ENCODE measurements around the gene PCNT. TPM values are rescaled to one million over a fixed set of nuclear protein-coding genes. Genes with fewer than 3 reads are reported as not detected.
A peak's percentile ranks its signal among the peaks of the same experiment; 100 is the strongest.
"Not testable (repeated sequence)": the region's sequence is repeated elsewhere in the genome, so short reads cannot be mapped to it uniquely, and the experiment has no call there.

PCNT gene
- total RNA-seq, 1 donor from 2014 or later, result 13.2 TPM

DNA sequence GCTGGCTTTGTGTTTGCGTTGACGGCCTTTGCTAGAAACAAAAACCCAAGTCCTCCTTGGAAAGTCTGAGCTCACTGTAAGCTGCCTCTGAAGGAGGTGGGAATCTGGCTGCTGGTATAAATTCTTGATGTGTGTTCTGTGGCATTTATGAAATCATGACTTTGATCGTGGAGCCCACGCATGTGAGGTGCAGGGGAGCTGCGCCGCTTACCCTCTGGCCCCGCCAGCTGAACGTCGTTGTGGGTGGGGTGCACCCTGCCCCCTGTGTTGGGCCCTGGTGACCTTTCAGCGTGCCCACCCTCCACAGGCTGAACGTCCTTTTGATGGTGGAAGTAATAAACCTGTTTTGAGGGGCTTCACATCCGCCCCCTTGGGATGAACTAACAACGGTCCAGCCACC is 113.6 kb downstream of the PCNT start:
- DNase-seq (ENCODE audit: low spot score) (no peak), ATAC-seq (no peak)

DNA sequence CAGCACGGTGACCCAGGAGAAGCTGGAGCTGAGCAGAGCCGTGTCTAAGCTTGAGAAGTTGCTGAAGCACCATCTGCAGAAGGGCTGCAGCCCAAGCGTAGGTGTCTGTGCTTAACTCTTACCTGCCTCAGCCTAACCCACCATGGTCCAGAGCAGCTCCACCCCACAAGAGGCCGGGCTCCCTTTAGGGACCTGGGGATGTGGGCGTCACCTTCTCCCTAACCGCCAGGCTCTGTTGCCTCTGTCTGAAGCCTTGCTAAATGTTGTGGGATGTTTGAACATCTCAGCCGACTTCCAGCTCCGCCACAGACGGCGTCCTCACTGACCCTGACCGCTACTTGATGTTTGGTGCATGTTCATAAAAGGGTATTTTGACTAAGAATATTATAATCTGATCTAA is 114.3 kb downstream of the PCNT start:
- ATAC-seq (no peak), DNase-seq (ENCODE audit: low spot score) (no peak)

- DNase-seq (ENCODE audit: low spot score) (no peak), ATAC-seq (no peak)
Observed at GRCh38 chr21:46439906-46440305, 116.0 kb downstream of the PCNT start.

- ATAC-seq (no peak), DNase-seq (ENCODE audit: low spot score) (no peak)
Observed at GRCh38 chr21:46441331-46441730, 117.4 kb downstream of the PCNT start.

- no peak for ATAC-seq
Observed at GRCh38 chr21:46441961-46442498, 118.1 kb downstream of the PCNT start.

GRCh38 chr21:46442938-46443337 is 119.0 kb downstream of the PCNT start:
- DNase-seq (ENCODE audit: low spot score) (no peak), ATAC-seq (no peak)

More at GRCh38 chr21:46441961-46442498, 118.1 kb downstream of the PCNT start:
- no peak for DNase-seq (ENCODE audit: low spot score)

- ATAC-seq, result no peak
- no peak for DNase-seq (ENCODE audit: low spot score)
Observed at GRCh38 chr21:46443910-46444309, 120.0 kb downstream of the PCNT start.

GRCh38 chr21:46448108-46448507 is 124.2 kb downstream of the PCNT start:
- ATAC-seq, result peak; percentile 90
- DNase-seq (ENCODE audit: low spot score), result no peak

GRCh38 chr21:46448855-46449254 is 124.9 kb downstream of the PCNT start:
- DNase-seq (ENCODE audit: low spot score); ATAC-seq: not testable (repeated sequence)

DNA sequence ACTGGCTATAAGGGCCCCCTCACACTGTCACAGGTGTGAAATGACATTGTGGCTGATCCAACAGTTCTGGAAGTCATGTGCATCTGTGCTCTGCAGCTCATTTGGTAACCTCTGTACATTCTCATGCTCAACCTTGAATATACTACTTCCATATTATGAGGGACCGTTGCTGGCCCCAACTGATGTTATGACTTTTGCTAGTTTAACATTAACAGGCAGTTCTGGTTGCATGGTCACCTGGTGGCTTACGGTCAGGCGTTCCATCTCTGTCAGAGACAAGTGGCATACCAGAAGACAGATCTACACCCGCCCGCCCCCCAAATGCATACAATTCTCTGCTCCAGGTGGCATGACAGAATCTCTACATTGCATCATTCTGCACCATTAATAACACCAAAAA is 128.8 kb downstream of the PCNT start:
- ATAC-seq, result no peak
- no peak for DNase-seq (ENCODE audit: low spot score)

- no peak for DNase-seq (ENCODE audit: low spot score)
Observed at GRCh38 chr21:46454142-46454541, 130.2 kb downstream of the PCNT start.

GRCh38 chr21:46454634-46455390 is 130.9 kb downstream of the PCNT start:
- no peak for DNase-seq (ENCODE audit: low spot score)
- no peak for ATAC-seq

More at GRCh38 chr21:46454142-46454541, 130.2 kb downstream of the PCNT start:
- no peak for ATAC-seq

- DNase-seq (ENCODE audit: low spot score) (no peak), ATAC-seq (no peak)
Observed at GRCh38 chr21:46455575-46456385, 131.8 kb downstream of the PCNT start.

GRCh38 chr21:46456750-46457149 is 132.8 kb downstream of the PCNT start:
- ATAC-seq (no peak), DNase-seq (ENCODE audit: low spot score) (no peak)

GRCh38 chr21:46457801-46458314 is 133.9 kb downstream of the PCNT start:
- DNase-seq (ENCODE audit: low spot score) (no peak), ATAC-seq (peak; percentile 22)

- peak; percentile 97 for DNase-seq (ENCODE audit: low spot score)
- peak; percentile 93 for ATAC-seq
Observed at GRCh38 chr21:46458315-46459023, 134.5 kb downstream of the PCNT start, which contains the start of gene DIP2A. TSS of gene DIP2A (plus strand) at chr21:46458891. CDS start at chr21:46459132, 241 bp downstream.

GRCh38 chr21:46459024-46459355 is 135.0 kb downstream of the PCNT start:
- no peak for DNase-seq (ENCODE audit: low spot score)
- ATAC-seq, result no peak

GRCh38 chr21:46459356-46460112 is 135.6 kb downstream of the PCNT start:
- DNase-seq (ENCODE audit: low spot score) (peak; percentile 61), ATAC-seq (no peak)

DNA sequence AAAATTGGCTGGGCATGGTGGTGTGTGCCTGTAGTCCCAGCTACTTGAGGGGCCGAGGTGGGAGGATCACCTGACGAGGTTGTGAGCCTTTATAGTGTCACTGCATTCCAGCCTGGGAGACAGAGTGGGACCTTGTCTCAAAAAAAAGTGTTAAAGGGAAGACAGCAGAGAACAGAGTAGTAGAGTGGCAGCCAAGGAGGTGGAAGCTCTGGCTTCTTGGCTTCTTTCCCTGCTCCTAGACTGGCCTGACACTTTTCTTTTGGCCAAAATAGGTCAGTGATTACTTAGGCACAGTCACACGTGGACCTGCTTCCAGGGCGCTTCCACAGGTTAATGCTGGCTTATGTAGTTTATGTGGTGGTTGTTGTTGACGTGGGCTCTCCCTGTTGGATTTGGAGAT is 138.0 kb downstream of the PCNT start:
- no peak for DNase-seq (ENCODE audit: low spot score)
- no peak for ATAC-seq

GRCh38 chr21:46465153-46465552 is 141.2 kb downstream of the PCNT start:
- not testable (repeated sequence) for DNase-seq (ENCODE audit: low spot score); ATAC-seq

Data from left lobe of liver (tissue), 2 donors.